OCI-LY7 (cell line): ENCODE measurements around the gene ZCCHC14. TPM values are rescaled to one million over a fixed set of nuclear protein-coding genes. Genes with fewer than 3 reads are reported as not detected.

ENCODE experiments used
- BruUV-seq: library from RNA; stranded (reverse); fragments of 400-500 nt; replicated peaks from 2 replicates; lab custom pipeline; 2021; lab: Mats Ljungman, UMichigan
- CTCF ChIA-PET: fragments of 300-600 bp; sonication (Branson Sonifier 250); formaldehyde crosslinking; loops from one replicate; lab custom pipeline; 2022; ENCODE audit warnings: antibody characterized with exemption; ENCODE audit not compliant: unreplicated experiment; lab: Charles Lee
- POLR2A ChIA-PET: fragments of 300-600 bp; sonication (Branson Sonifier 250); formaldehyde crosslinking; loops from one replicate; lab custom pipeline; 2022; ENCODE audit warnings: antibody characterized with exemption; lab: Charles Lee
- DNase-seq: peaks from one replicate; pipeline ENCODE4 v3.0.0-alpha.2; 2015; ENCODE audit warnings: low spot score
- H2AFZ ChIP-seq: fragments of 200-600 bp; sonication (generic), shearing (Covaris generic); 2 replicates; pipeline ENCODE4 v1.6.1; 2014; ENCODE audit warnings: mild to moderate bottlenecking, antibody characterized with exemption, low read length, moderate library complexity
- H3K27ac ChIP-seq: fragments of 200-600 bp; sonication (generic); 2 replicates; pipeline ENCODE4 v1.5.1; 2014; ENCODE audit warnings: mixed run types, low read depth, mild to moderate bottlenecking, moderate library complexity, low read length, inconsistent platforms; ENCODE audit not compliant: poor library complexity, severe bottlenecking
- H3K36me3 ChIP-seq: fragments of 200-600 bp; sonication (generic); 2 replicates; pipeline ENCODE4 v1.6.1; 2014; ENCODE audit warnings: mild to moderate bottlenecking, antibody characterized with exemption, low read length, moderate library complexity, mixed read lengths; ENCODE audit not compliant: insufficient read depth
- H3K4me1 ChIP-seq: fragments of 200-600 bp; sonication (generic); 2 replicates; pipeline ENCODE4 v1.5.1; 2014; ENCODE audit warnings: mild to moderate bottlenecking, low read length; ENCODE audit not compliant: insufficient read depth, poor library complexity, severe bottlenecking
- H3K4me2 ChIP-seq: fragments of 200-600 bp; sonication (generic); 2 replicates; pipeline ENCODE4 v1.6.1; 2014; ENCODE audit warnings: mild to moderate bottlenecking, low read length
- H3K4me3 ChIP-seq: fragments of 200-600 bp; sonication (generic); 2 replicates; pipeline ENCODE4 v1.5.1; 2014; ENCODE audit warnings: mild to moderate bottlenecking, low read depth, low read length; ENCODE audit not compliant: poor library complexity, severe bottlenecking
- H3K79me2 ChIP-seq: fragments of 200-600 bp; sonication (generic); 2 replicates; pipeline ENCODE4 v1.6.1; 2016; ENCODE audit warnings: low read depth, mild to moderate bottlenecking, low read length, moderate library complexity, mixed read lengths; ENCODE audit not compliant: insufficient read depth
- H3K9me2 ChIP-seq: fragments of 200-600 bp; sonication (generic); 2 replicates; pipeline ENCODE4 v1.6.1; 2016; ENCODE audit warnings: mild to moderate bottlenecking, low read length, mixed read lengths; ENCODE audit not compliant: insufficient read depth
- H3K9me3 ChIP-seq: fragments of 200-600 bp; sonication (generic); 2 replicates; pipeline ENCODE4 v1.6.1; 2014; ENCODE audit warnings: mild to moderate bottlenecking, mixed run types, low read length, mixed read lengths
- H4K20me1 ChIP-seq: fragments of 200-600 bp; sonication (generic); 2 replicates; pipeline ENCODE4 v1.6.1; 2014; ENCODE audit warnings: mild to moderate bottlenecking, antibody characterized with exemption, low read length, moderate library complexity, mixed read lengths; ENCODE audit not compliant: insufficient read depth
- CTCF ChIP-seq: fragments of 200-600 bp; sonication (generic); conservative IDR thresholded peaks from 2 replicates; pipeline ENCODE4 v1.5.1; 2014; ENCODE audit warnings: mild to moderate bottlenecking, antibody characterized with exemption, low read length, moderate library complexity, mixed read lengths
- EZH2phosphoT487 ChIP-seq: fragments of 200-600 bp; sonication (generic); IDR thresholded peaks from 2 replicates; pipeline ENCODE4 v1.6.1; 2018; ENCODE audit warnings: low read depth, borderline replicate concordance, mild to moderate bottlenecking, mixed run types, antibody characterized with exemption, low read length, moderate library complexity, mixed read lengths
- intact Hi-C: fragments of 100-400 bp; cut with micrococcal nuclease; formaldehyde crosslinking; loops from one replicate; pipeline ENCODE4 v1.10.0; 2022; ENCODE audit not compliant: unreplicated experiment
- total RNA-seq, 2 experiments: library from RNA; depleted of rRNA in 1 of 2; stranded (reverse); fragments of >200 nt in 1 of 2; shearing (Covaris generic) in 1 of 2; gene quantifications; 2 replicates each; pipeline ENCODE4 v1.2.3, GENCODE V29; 2014 to 2022

ZCCHC14 gene
- total RNA-seq, 2 experiments from 2014 or later: 8.5 to 17.1 TPM

- no peaks in the 10 kb centered on the region for H3K4me1 ChIP-seq
- H2AFZ ChIP-seq: no peak overlapping the region
- intact Hi-C loops: no loop called here
- BruUV-seq: no TSS peak
- H3K27ac ChIP-seq: no peak overlapping the region
- POLR2A ChIA-PET: no interaction called here
- no peaks in the 10 kb centered on the region for H3K79me2 ChIP-seq
- H3K4me3 ChIP-seq: no peak overlapping the region
- H4K20me1 ChIP-seq: no peaks in the 10 kb centered on the region; the same call in 1 of the 2 replicates
- TF ChIP-seq EZH2phosphoT487: no peak
- TF ChIP-seq CTCF: no peak
- no peak overlapping the region for H3K4me2 ChIP-seq
- CTCF ChIA-PET: no interaction called here
- peaks cover 43% of the 10 kb centered on the region for H3K36me3 ChIP-seq
- H3K9me2 ChIP-seq: no peaks in the 10 kb centered on the region
- H3K9me3 ChIP-seq: no peaks in the 10 kb centered on the region
- no peak for DNase-seq
These were observed 83.0 kb downstream of the ZCCHC14 start for GRCh38 chr16:87409781-87410180.

GRCh38 chr16:87409153-87409552 lies 83.7 kb downstream of the ZCCHC14 start:
- TF ChIP-seq EZH2phosphoT487 (no peak), CTCF (no peak)
- no peaks in the 10 kb centered on the region for H3K79me2 ChIP-seq
- ChIA-PET CTCF (no interaction called here), POLR2A (no interaction called here)
- no TSS peak for BruUV-seq
- no peak overlapping the region for H2AFZ ChIP-seq
- no peak overlapping the region for H3K4me3 ChIP-seq
- no peak overlapping the region for H3K4me2 ChIP-seq
- DNase-seq: no peak
- H3K27ac ChIP-seq: no peak overlapping the region
- intact Hi-C loops: no loop called here
- no peaks in the 10 kb centered on the region for H3K9me3 ChIP-seq
- H3K9me2 ChIP-seq: no peaks in the 10 kb centered on the region
- no peaks in the 10 kb centered on the region; the same call in 1 of the 2 replicates for H4K20me1 ChIP-seq
- H3K36me3 ChIP-seq: peaks cover 48% of the 10 kb centered on the region
- H3K4me1 ChIP-seq: no peaks in the 10 kb centered on the region

- peaks cover 57% of the 10 kb centered on the region for H3K36me3 ChIP-seq
- no peak overlapping the region for H2AFZ ChIP-seq
- no peaks in the 10 kb centered on the region for H3K4me1 ChIP-seq
- H3K4me3 ChIP-seq: no peak overlapping the region
- no peaks in the 10 kb centered on the region for H3K9me2 ChIP-seq
- no peak overlapping the region for H3K27ac ChIP-seq
- intact Hi-C loops: no loop called here
- TF ChIP-seq EZH2phosphoT487 (no peak), CTCF (no peak)
- BruUV-seq: no TSS peak
- H3K79me2 ChIP-seq: no peaks in the 10 kb centered on the region
- no peak overlapping the region for H3K4me2 ChIP-seq
- POLR2A ChIA-PET: interaction anchor here (0.7 kb wide), 1 partner anchor 8 kb away, joined by 3 read pairs; no protein-coding TSS in a partner anchor
- no peaks in the 10 kb centered on the region for H3K9me3 ChIP-seq
- no peaks in the 10 kb centered on the region; the same call in 1 of the 2 replicates for H4K20me1 ChIP-seq
- no peak for DNase-seq
- CTCF ChIA-PET: no interaction called here
These were observed 85.2 kb downstream of the ZCCHC14 start for GRCh38 chr16:87407511-87408112.
